ENCODE data around the gene FBXL7. TPM values are rescaled to one million over a fixed set of nuclear protein-coding genes. Genes with fewer than 3 reads are reported as not detected.

FBXL7 gene
- total and polyA plus RNA-seq, 2 donors (not counting 3 experiments of a cell fraction or from before 2014, with no cell fraction given) = 23.5 to 32.2 TPM

DNA sequence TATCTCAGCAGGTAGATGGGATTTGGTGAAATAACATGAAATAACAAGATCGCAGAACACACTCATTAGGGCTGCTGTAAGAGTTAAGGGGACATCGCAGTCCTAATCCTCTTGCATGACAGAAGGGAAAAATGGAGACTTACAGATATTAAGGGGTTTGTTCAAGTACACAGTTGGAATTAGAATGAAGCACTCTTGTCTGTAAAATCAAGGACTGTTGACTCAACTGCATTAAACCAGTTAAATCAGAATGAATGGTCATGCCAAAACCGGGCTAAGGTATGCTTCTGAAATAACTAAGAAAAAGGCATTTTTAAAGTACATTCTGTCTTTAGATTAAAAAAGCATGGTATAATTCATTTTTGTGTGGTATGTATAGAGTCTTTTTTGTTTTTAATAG, 95.9 kb downstream of the FBXL7 start:
- intact Hi-C loops (cut with micrococcal nuclease) = loop anchor here (5.0 kb wide), 1 partner anchor 94 kb away; the partner anchor contains the start of gene FBXL7
- POLR2A ChIA-PET = no interaction called here

DNA sequence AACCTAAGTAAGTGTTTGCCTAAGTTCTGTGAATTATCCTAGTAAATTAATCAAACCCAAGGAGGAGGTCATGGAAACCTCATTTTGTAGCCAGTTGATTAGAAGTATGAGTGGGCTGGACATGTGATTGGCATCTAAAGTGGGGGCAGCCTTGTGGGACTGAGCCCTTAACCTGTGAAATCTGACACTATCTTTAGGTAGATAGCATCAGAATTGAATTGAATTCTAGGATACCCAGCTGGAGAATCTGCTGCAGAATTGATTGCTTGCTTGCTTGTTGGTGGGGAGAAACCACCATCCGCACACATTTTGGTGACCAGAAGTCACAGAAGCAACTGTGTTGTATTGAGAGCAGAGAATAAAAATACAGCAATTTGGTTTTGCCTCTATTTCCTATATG, 97.0 kb downstream of the FBXL7 start:
- Histone ChIP-seq H3K4me1 (ENCODE audit: control insufficient read depth, extremely low read depth, insufficient read depth, low read length) (peaks cover 4% of the 10 kb centered on the region), H3K79me2 (ENCODE audit: control insufficient read depth, insufficient read depth, low read length) (peaks cover 2% of the 10 kb centered on the region), H3K27ac (ENCODE audit: insufficient read depth, low read depth, low read length) (no peak overlapping the region), H3K4me2 (ENCODE audit: insufficient read depth, low read length) (no peak overlapping the region), H3K27me3 (ENCODE audit: control insufficient read depth in 2 of 2, insufficient read depth in 2 of 2, low read length in 2 of 2) (no peaks in the 10 kb centered on the region), H3K36me3 (ENCODE audit: control insufficient read depth in 2 of 2, extremely low read depth in 1 of 2, insufficient read depth in 2 of 2, low read length in 2 of 2) (no peaks in the 10 kb centered on the region), H3K4me3 (replicated peaks in 1 of 3; ENCODE audit: insufficient read depth in 1 of 3, low read depth in 1 of 3, low read length in 3 of 3) (no peak overlapping the region), H2AFZ (ENCODE audit: low read depth, low read length) (no peak overlapping the region), H3K9me3 (replicated peaks; ENCODE audit: control insufficient read depth, insufficient read depth, low read length) (no peaks in the 10 kb centered on the region), H4K20me1 (replicated peaks; ENCODE audit: control insufficient read depth, extremely low read depth, insufficient read depth, low read length) (no peaks in the 10 kb centered on the region), H3K9me1 (replicated peaks; ENCODE audit: control insufficient read depth, extremely low read depth, insufficient read depth, low read length) (no peaks in the 10 kb centered on the region), H3K9ac (replicated peaks; ENCODE audit: extremely low read depth, insufficient read depth, low read length) (no peak overlapping the region)
- intact Hi-C loops (cut with micrococcal nuclease) (loop anchor here (5.0 kb wide), 1 partner anchor 95 kb away; the partner anchor contains the start of gene FBXL7), dilution Hi-C loops (cut with MboI; ENCODE audit: extremely low pct_ligation_motif_present, low sequenced_read_pairs) (no loop called here)
- DNase-seq (ENCODE audit: low read depth, low spot score) (no peak), FAIRE-seq (no peak)
- TF ChIP-seq GATA2 (IDR thresholded peaks at IDR 0.05; ENCODE audit: insufficient read depth, insufficient read length, low read depth, low read length) (no peak), POLR2AphosphoS5 (IDR thresholded peaks at IDR 0.05; ENCODE audit: insufficient read depth, low read depth, low read length) (no peak), POLR2A (IDR thresholded peaks at IDR 0.05; ENCODE audit: low read depth, low read length) (no peak), FOS (IDR thresholded peaks at IDR 0.05; ENCODE audit: borderline replicate concordance, insufficient read depth, low read length) (no peak), EZH2 (IDR thresholded peaks at IDR 0.05; ENCODE audit: borderline replicate concordance, low read depth, low read length, severe bottlenecking) (no peak), MYC (IDR thresholded peaks at IDR 0.05; ENCODE audit: low read depth, low read length) (no peak), JUN (IDR thresholded peaks at IDR 0.05; ENCODE audit: borderline replicate concordance, insufficient read depth, insufficient read length, low read depth) (no peak)
- TF ChIP-seq, protein P1, sequence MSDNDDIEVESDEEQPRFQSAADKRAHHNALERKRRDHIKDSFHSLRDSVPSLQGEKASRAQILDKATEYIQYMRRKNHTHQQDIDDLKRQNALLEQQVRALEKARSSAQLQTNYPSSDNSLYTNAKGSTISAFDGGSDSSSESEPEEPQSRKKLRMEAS (IDR thresholded peaks at IDR 0.05; ENCODE audit: insufficient read depth, insufficient read length) = no peak
- TF ChIP-seq, protein P2, sequence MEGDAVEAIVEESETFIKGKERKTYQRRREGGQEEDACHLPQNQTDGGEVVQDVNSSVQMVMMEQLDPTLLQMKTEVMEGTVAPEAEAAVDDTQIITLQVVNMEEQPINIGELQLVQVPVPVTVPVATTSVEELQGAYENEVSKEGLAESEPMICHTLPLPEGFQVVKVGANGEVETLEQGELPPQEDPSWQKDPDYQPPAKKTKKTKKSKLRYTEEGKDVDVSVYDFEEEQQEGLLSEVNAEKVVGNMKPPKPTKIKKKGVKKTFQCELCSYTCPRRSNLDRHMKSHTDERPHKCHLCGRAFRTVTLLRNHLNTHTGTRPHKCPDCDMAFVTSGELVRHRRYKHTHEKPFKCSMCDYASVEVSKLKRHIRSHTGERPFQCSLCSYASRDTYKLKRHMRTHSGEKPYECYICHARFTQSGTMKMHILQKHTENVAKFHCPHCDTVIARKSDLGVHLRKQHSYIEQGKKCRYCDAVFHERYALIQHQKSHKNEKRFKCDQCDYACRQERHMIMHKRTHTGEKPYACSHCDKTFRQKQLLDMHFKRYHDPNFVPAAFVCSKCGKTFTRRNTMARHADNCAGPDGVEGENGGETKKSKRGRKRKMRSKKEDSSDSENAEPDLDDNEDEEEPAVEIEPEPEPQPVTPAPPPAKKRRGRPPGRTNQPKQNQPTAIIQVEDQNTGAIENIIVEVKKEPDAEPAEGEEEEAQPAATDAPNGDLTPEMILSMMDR (IDR thresholded peaks at IDR 0.05; ENCODE audit: extremely low read depth in 1 of 2, insufficient read depth in 1 of 2, low read depth in 1 of 2, low read length in 2 of 2) = no peak
- BruUV-seq (replicated peaks) = no TSS peak
- POLR2A ChIA-PET = no interaction called here
- CTCF ChIA-PET = interaction anchor here (0.8 kb wide), 1 partner anchor 49 kb away, joined by 3 read pairs; no protein-coding TSS in a partner anchor

More for the DNA sequence above, 95.9 kb downstream of the FBXL7 start:
- Histone ChIP-seq H3K4me1 (ENCODE audit: control insufficient read depth, extremely low read depth, insufficient read depth, low read length) (peaks cover 4% of the 10 kb centered on the region), H3K4me2 (ENCODE audit: insufficient read depth, low read length) (no peak overlapping the region), H3K9ac (replicated peaks; ENCODE audit: extremely low read depth, insufficient read depth, low read length) (no peak overlapping the region), H3K9me3 (replicated peaks; ENCODE audit: control insufficient read depth, insufficient read depth, low read length) (no peaks in the 10 kb centered on the region), H3K36me3 (ENCODE audit: control insufficient read depth in 2 of 2, extremely low read depth in 1 of 2, insufficient read depth in 2 of 2, low read length in 2 of 2) (no peaks in the 10 kb centered on the region), H3K9me1 (replicated peaks; ENCODE audit: control insufficient read depth, extremely low read depth, insufficient read depth, low read length) (no peaks in the 10 kb centered on the region), H3K4me3 (replicated peaks in 1 of 3; ENCODE audit: insufficient read depth in 1 of 3, low read depth in 1 of 3, low read length in 3 of 3) (no peak overlapping the region), H3K79me2 (ENCODE audit: control insufficient read depth, insufficient read depth, low read length) (peaks cover 2% of the 10 kb centered on the region), H3K27ac (ENCODE audit: insufficient read depth, low read depth, low read length) (no peak overlapping the region), H2AFZ (ENCODE audit: low read depth, low read length) (no peak overlapping the region), H3K27me3 (ENCODE audit: control insufficient read depth in 2 of 2, insufficient read depth in 2 of 2, low read length in 2 of 2) (no peaks in the 10 kb centered on the region), H4K20me1 (replicated peaks; ENCODE audit: control insufficient read depth, extremely low read depth, insufficient read depth, low read length) (no peaks in the 10 kb centered on the region)
- TF ChIP-seq JUN (IDR thresholded peaks at IDR 0.05; ENCODE audit: borderline replicate concordance, insufficient read depth, insufficient read length, low read depth) (no peak), EZH2 (IDR thresholded peaks at IDR 0.05; ENCODE audit: borderline replicate concordance, low read depth, low read length, severe bottlenecking) (no peak)
- TF ChIP-seq, protein P1 (IDR thresholded peaks at IDR 0.05; ENCODE audit: insufficient read depth, insufficient read length) = no peak
- no peak for FAIRE-seq
- CTCF ChIA-PET = no interaction called here
- no TSS peak for BruUV-seq (replicated peaks)
- DNase-seq (ENCODE audit: low read depth, low spot score) = no peak
- dilution Hi-C loops (cut with MboI; ENCODE audit: extremely low pct_ligation_motif_present, low sequenced_read_pairs) = no loop called here

Data from endothelial cell of umbilical vein (primary cell).